Caco-2 (cell line): Measurements from ENCODE around the gene SMCO4. TPM values are rescaled to one million over a fixed set of nuclear protein-coding genes. Genes with fewer than 3 reads are reported as not detected.

Source experiments
- BruUV-seq: library from RNA; stranded (reverse); fragments of 400-500 nt; replicated peaks from 2 replicates; lab custom pipeline; 2021; lab: Mats Ljungman, UMichigan
- CTCF ChIA-PET: fragments of 300-600 bp; sonication (Branson Sonifier 250); formaldehyde crosslinking; loops from one replicate; lab custom pipeline; 2022; ENCODE audit warnings: antibody characterized with exemption; lab: Charles Lee
- POLR2A ChIA-PET: fragments of 300-600 bp; sonication (Branson Sonifier 250); formaldehyde crosslinking; loops from one replicate; lab custom pipeline; 2022; ENCODE audit warnings: antibody characterized with exemption; lab: Charles Lee
- DNase-seq, 2 experiments: peaks; one replicate each; pipeline versions ENCODE4 v3.0.0 to v3.0.0-alpha.2; 2020 to 2022
- H3K27me3 ChIP-seq: replicated peaks from 2 replicates; pipeline ENCODE4 v1.6.0; 2011; ENCODE audit warnings: low read length; ENCODE audit not compliant: control insufficient read depth, insufficient read depth
- H3K36me3 ChIP-seq: 2 replicates; pipeline ENCODE4 v1.5.1; 2011; ENCODE audit warnings: low read length; ENCODE audit not compliant: control insufficient read depth, insufficient read depth
- H3K4me1 ChIP-seq: fragments of 250-450 bp; sonication (Bioruptor Pico); 2 replicates; pipeline ENCODE4 v1.5.1; 2020; ENCODE audit warnings: mild to moderate bottlenecking
- H3K4me3 ChIP-seq: 2 replicates; pipeline ENCODE4 v1.5.1; 2011; ENCODE audit warnings: low read depth, mild to moderate bottlenecking, control low read depth, low read length
- H3K9me3 ChIP-seq: fragments of 250-450 bp; sonication (Bioruptor Pico); 2 replicates; pipeline ENCODE4 v1.5.1; 2020; ENCODE audit warnings: mild to moderate bottlenecking, moderate library complexity
- H3K27ac Mint-ChIP-seq: one replicate; pipeline ENCODE4 v1.8.0; 2022; ENCODE audit warnings: mixed read lengths; ENCODE audit not compliant: unreplicated experiment
- H3K27me3 Mint-ChIP-seq: one replicate; pipeline ENCODE4 v1.8.0; 2022; ENCODE audit warnings: mixed read lengths; ENCODE audit not compliant: insufficient read depth, unreplicated experiment
- H3K36me3 Mint-ChIP-seq: one replicate; pipeline ENCODE4 v1.8.0; 2022; ENCODE audit warnings: mild to moderate bottlenecking, mixed read lengths; ENCODE audit not compliant: insufficient read depth, unreplicated experiment
- H3K4me1 Mint-ChIP-seq: one replicate; pipeline ENCODE4 v1.8.0; 2022; ENCODE audit warnings: low read depth, mixed read lengths; ENCODE audit not compliant: unreplicated experiment
- H3K4me3 Mint-ChIP-seq: one replicate; pipeline ENCODE4 v1.8.0; 2022; ENCODE audit warnings: mild to moderate bottlenecking, moderate library complexity, mixed read lengths; ENCODE audit not compliant: unreplicated experiment
- H3K9me3 Mint-ChIP-seq: one replicate; pipeline ENCODE4 v1.8.0; 2022; ENCODE audit warnings: mixed read lengths; ENCODE audit not compliant: unreplicated experiment
- intact Hi-C: fragments of 100-400 bp; cut with micrococcal nuclease; formaldehyde crosslinking; loops from one replicate; pipeline ENCODE4 v1.10.0; 2022; ENCODE audit not compliant: unreplicated experiment
- total RNA-seq: library from RNA; stranded (reverse); gene quantifications from 2 replicates; pipeline ENCODE4 v1.2.3, GENCODE V29; 2022
- TF ChIP-seq, protein P1 (sequence below), 2 experiments: fragments of 200-600 bp in 1 of 2; IDR thresholded peaks; 1 replicate in 1 of 2; 2 replicates in 1 of 2; pipeline versions ENCODE4 v1.5.1 to v1.8.0; 2011 to 2022; ENCODE audit warnings: antibody characterized with exemption in 1 of 2, control low read depth in 1 of 2, inconsistent platforms in 1 of 2, low read depth in 1 of 2, low read length in 1 of 2, mild to moderate bottlenecking in 1 of 2, moderate library complexity in 1 of 2; ENCODE audit not compliant: insufficient read depth in 1 of 2, severe bottlenecking in 1 of 2, unreplicated experiment in 1 of 2

SMCO4 gene
- total RNA-seq, 1 experiment from 2014 or later, result 46.3 TPM

DNA sequence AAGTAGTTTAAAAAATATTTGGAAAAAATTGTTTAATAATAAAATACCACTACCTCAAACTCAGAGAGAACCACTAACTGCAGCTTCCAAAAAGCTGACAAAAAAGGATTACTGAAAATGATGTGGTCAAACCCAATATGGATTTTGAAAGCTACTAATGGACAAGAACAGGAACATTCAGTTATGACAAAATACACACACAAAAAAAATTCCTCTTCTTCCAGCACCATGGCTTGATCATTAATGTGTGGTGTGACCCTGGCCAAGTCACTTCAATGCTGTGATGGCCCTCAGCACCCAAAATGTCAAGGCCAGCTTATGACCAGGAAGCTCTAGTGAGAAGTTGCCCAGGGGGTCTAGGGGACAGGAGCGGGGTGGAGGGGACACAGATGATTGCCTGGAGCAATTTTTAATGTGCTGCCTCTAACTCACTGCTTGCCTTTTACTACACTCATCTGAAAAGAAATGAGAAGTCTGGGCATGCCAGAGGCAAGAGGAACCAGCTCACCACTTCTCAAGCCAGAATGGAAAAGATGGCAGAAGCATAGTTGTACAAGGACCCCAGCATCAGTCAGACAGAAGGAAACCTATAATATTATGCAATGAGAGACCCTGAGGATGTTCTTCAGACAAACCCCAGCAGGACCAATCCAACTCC is 2.2 kb downstream of the SMCO4 start:
- Histone ChIP-seq H3K36me3 (no peaks in the 10 kb centered on the region), H3K9me3 (no peaks in the 10 kb centered on the region), H3K27me3 (no peaks in the 10 kb centered on the region), H3K4me3 (no peak overlapping the region), H3K4me1 (peaks cover 9% of the 10 kb centered on the region)
- H3K27ac Mint-ChIP-seq, result no peak overlapping the region
- DNase-seq, result no peak
- no peaks in the 10 kb centered on the region for H3K9me3 Mint-ChIP-seq
- no peak overlapping the region for H3K4me3 Mint-ChIP-seq
- ChIA-PET POLR2A (interaction anchor here (0.6 to 1.3 kb wide), 2 partner anchors 120 to 200 kb away, joined by 3 to 5 read pairs; partner anchors contain the start of genes C11orf54, CEP295 and TAF1D), CTCF (interaction anchor here (0.9 to 1.7 kb wide), 3 partner anchors 14 to 304 kb away, joined by 3 to 11 read pairs (median 3); no protein-coding TSS in a partner anchor)
- intact Hi-C loops, result loop anchor here (5.0 to 10.0 kb wide), 4 partner anchors 104 to 406 kb away; partner anchors contain the start of gene DEUP1
- H3K27me3 Mint-ChIP-seq, result no peaks in the 10 kb centered on the region
- peaks cover 8% of the 10 kb centered on the region for H3K4me1 Mint-ChIP-seq
- no TSS peak for BruUV-seq
- peaks cover 6% of the 10 kb centered on the region for H3K36me3 Mint-ChIP-seq
- TF ChIP-seq, protein P1, sequence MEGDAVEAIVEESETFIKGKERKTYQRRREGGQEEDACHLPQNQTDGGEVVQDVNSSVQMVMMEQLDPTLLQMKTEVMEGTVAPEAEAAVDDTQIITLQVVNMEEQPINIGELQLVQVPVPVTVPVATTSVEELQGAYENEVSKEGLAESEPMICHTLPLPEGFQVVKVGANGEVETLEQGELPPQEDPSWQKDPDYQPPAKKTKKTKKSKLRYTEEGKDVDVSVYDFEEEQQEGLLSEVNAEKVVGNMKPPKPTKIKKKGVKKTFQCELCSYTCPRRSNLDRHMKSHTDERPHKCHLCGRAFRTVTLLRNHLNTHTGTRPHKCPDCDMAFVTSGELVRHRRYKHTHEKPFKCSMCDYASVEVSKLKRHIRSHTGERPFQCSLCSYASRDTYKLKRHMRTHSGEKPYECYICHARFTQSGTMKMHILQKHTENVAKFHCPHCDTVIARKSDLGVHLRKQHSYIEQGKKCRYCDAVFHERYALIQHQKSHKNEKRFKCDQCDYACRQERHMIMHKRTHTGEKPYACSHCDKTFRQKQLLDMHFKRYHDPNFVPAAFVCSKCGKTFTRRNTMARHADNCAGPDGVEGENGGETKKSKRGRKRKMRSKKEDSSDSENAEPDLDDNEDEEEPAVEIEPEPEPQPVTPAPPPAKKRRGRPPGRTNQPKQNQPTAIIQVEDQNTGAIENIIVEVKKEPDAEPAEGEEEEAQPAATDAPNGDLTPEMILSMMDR (IDR thresholded peaks at IDR 0.05; ENCODE audit: insufficient read depth in 1 of 2, low read depth in 1 of 2, low read length in 1 of 2, severe bottlenecking in 1 of 2, unreplicated experiment in 1 of 2), result no peak

- CTCF ChIA-PET, result no interaction called here
- Histone ChIP-seq H3K36me3 (no peaks in the 10 kb centered on the region), H3K9me3 (no peaks in the 10 kb centered on the region), H3K4me1 (peaks cover 9% of the 10 kb centered on the region), H3K27me3 (no peaks in the 10 kb centered on the region), H3K4me3 (no peak overlapping the region)
- intact Hi-C loops, result loop anchor here (5.0 to 10.0 kb wide), 4 partner anchors 103 to 406 kb away; partner anchors contain the start of gene DEUP1
- H3K9me3 Mint-ChIP-seq, result no peaks in the 10 kb centered on the region
- peaks cover 8% of the 10 kb centered on the region for H3K4me1 Mint-ChIP-seq
- H3K27ac Mint-ChIP-seq, result no peak overlapping the region
- no peak for DNase-seq
- TSS peak; percentile 18 for BruUV-seq
- TF ChIP-seq, protein P1 (IDR thresholded peaks at IDR 0.05; ENCODE audit: insufficient read depth in 1 of 2, low read depth in 1 of 2, low read length in 1 of 2, severe bottlenecking in 1 of 2, unreplicated experiment in 1 of 2), result no peak
- H3K36me3 Mint-ChIP-seq, result peaks cover 6% of the 10 kb centered on the region
- H3K4me3 Mint-ChIP-seq, result no peak overlapping the region
- no peaks in the 10 kb centered on the region for H3K27me3 Mint-ChIP-seq
- POLR2A ChIA-PET, result interaction anchor here (0.6 kb wide), 1 partner anchor 121 kb away, joined by 3 read pairs; the partner anchor contains the start of gene CEP295
Observed at GRCh38 chr11:93540337-93540736, 2.9 kb downstream of the SMCO4 start.

GRCh38 chr11:93537767-93538261 is 5.4 kb downstream of the SMCO4 start:
- ChIA-PET CTCF (no interaction called here), POLR2A (no interaction called here)
- TF ChIP-seq, protein P1 (IDR thresholded peaks at IDR 0.05; ENCODE audit: insufficient read depth in 1 of 2, low read depth in 1 of 2, low read length in 1 of 2, severe bottlenecking in 1 of 2, unreplicated experiment in 1 of 2), result no peak
- H3K4me3 Mint-ChIP-seq, result no peak overlapping the region
- intact Hi-C loops, result no loop called here
- no peak for DNase-seq
- no peaks in the 10 kb centered on the region for H3K27me3 Mint-ChIP-seq
- Histone ChIP-seq H3K9me3 (no peaks in the 10 kb centered on the region), H3K4me1 (peaks cover 9% of the 10 kb centered on the region), H3K27me3 (no peaks in the 10 kb centered on the region), H3K4me3 (no peak overlapping the region), H3K36me3 (no peaks in the 10 kb centered on the region)
- H3K9me3 Mint-ChIP-seq, result no peaks in the 10 kb centered on the region
- BruUV-seq, result no TSS peak
- no peak overlapping the region for H3K27ac Mint-ChIP-seq
- H3K4me1 Mint-ChIP-seq, result peaks cover 8% of the 10 kb centered on the region
- H3K36me3 Mint-ChIP-seq, result no peaks in the 10 kb centered on the region
